ENCODE data around the gene RTTN.

GRCh38 chr18:69961718-69962117 lies 243.8 kb downstream of the RTTN start:
- TF ChIP-seq GATA2 (IDR thresholded peaks at IDR 0.05; ENCODE audit: low read depth, low read length) (no peak), GATA3 (IDR thresholded peaks at IDR 0.05; ENCODE audit: low read depth, low read length) (no peak)
